Inferior parietal cortex (tissue), 1 donor: ENCODE results near the gene CCDC50.

ENCODE experiments used
- DNase-seq: peaks from one replicate; pipeline ENCODE4 v3.0.0-alpha.2; 2016; ENCODE audit errors: extremely low spot score

The CCDC50 gene

DNA sequence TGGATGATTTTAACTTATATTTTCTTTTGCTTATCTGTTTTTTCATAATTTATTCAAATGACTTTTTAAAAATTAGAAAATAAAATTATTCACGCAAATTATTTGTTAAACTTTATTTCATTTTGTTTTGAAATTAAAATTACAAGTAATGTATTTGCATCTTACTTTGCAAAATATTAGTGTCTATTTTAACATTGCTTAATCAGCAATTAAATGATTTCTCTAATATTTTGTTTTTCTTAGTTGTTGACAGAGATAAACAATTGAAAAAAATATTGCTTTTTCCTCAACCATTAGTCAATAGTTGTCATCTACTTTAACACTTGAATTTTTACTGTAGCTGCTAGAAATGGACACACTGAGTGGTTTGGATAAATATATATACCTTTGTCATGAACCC is 99.0 kb downstream of the CCDC50 start:
- no peak for DNase-seq

DNA sequence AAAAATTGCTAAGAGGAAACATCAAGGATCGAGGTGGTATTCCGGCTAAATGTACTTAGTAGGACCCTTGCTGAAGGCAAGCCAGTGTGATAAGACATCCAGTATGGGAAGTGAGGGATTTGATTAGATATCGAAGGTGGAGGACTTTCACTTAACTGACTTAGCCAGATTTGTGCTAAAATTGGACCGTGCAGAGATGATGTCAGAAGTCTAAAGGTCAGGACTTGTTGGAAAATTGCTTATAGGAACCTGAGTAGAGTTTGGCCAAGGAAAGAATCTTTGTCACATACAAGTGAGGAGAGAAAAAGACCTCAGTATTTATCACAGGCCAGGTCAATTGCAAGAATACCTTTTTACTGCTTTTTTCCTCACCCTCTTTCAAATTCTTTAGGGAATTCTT is 100.9 kb downstream of the CCDC50 start:
- DNase-seq = no peak

DNA sequence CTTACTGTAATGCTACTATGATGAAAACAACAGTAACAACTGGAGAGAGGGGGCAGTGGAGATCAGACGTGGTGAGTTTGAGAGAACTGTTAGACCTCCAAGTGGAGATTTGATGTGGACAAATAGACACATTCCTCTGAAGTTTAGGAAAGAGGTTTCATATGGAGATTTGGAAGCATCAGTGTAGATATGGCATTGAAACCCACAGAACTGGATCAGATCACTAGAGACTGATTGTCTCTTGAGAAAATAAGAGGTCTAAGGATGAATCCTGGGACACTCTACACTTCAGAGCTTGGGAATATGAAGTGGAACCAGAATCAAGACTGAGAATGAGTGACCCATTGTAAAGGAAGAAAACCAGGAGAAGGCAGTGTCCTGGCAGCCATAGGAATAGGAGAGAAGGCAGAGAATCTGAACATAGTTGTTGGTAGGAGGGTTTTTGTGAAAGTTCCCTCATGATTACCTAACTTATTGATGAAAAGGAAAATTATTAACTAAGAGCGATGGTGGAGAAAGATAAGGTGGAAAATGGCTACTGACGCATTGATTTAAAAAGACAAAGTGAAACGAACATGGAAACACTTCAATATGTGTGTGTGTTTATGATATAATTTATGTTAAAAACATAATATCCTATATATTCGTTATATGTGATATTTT is 102.1 kb downstream of the CCDC50 start:
- no peak for DNase-seq

DNA sequence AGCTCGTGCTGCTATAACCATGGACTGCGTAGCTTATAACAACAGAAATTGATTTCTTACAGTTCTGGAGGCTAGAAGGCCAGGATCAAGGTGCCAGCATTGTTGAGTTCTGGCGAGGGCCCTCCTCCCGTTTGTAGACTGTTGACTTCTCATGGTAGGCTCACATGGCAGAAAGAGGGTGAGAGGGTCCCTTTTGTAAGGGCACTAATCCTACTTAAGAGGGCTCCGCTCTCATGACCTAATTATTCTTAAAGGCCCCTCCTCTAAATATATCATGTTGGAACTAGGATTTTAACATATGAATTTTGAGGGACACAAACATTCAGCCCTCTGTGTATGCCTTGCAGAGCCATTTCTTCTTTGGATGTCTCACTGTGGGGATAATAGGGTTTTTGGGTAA is 103.0 kb downstream of the CCDC50 start:
- no peak for DNase-seq

DNA sequence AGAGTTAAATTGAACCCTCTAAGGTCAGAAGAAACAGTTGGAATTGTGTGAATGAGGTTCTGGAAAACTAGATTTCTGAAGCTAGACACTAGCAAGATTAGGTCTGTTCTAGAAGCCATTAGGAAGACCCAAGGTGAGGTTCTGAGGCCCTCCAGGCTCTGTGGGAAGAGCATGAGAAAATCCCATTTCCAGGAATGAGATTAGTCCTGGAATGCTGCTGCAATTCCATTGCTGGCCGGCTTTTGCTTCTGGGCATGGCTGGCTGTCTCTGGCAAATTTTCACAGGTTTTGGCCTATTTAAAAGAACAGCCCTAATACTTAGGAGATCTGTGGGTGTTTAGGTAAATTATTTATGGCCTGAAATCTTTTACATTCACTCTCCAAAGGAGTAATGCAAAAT is 104.8 kb downstream of the CCDC50 start:
- no peak for DNase-seq

DNA sequence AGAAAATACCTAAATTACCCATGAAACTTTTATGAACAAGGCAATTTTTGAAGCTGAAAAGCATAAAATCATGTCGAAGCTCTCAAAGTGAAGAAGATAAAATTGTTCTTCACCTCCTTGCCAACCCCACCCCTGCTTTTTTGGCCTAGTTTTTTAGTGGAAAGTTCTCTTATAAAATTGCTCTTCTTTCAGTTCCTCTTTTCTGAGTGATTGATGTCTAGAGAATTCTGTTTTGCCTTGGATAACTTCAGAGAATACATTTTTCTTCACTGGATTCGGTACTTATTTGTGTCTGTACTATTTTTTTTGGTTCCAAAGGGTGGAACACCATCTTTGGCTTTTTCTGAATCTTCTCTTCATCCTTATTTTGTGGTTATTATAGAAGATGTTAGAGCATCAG is 106.8 kb downstream of the CCDC50 start:
- DNase-seq = no peak

DNA sequence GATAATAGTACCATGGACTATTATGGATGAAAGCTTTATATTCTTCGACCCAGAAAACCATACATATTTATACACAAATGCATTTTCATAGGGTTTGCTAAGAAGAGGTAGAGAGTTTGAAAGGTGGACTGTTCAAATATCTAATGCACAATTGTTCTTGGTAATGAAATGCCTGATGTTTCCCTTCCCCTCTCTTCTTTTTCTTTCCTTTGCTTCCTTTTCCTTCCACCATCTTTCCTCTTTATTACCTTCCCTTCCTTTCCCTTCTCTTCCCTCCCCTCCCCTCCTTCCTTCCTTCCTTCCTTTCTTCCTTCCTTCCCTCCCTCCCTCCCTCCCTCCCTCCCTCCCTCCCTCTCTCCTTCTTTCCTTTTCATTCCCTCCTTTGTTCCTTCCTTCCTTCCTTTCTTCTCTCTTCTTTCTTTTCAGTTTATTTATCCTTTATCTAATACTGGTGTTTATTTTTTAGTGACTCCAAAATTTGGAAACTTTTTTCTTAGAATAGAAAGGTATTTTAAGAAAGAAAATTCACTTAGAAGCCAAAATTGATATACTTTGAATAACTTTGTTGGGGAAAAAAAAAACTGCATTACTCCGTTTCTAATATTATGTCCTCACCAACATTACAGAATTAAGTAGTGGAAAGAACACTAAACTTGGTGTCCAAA is 109.1 kb downstream of the CCDC50 start:
- DNase-seq = no peak

DNA sequence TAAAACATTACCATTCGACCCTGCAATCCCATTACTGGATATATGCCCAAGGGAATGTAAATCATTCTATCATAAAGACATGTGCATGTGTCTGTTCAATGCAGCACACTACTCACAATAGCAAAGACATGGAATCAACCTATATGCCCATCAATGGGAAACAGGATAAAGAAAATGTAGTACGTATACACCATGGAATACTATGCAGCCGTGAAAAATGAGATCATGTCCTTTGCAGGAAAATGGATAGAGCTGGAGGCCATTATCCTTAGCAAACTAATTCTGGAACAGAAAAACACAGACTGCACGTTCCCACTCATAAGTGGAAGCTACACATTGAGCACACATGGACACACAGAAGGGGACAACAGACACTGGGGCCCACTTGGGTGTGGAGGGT is 111.3 kb downstream of the CCDC50 start:
- no peak for DNase-seq

DNA sequence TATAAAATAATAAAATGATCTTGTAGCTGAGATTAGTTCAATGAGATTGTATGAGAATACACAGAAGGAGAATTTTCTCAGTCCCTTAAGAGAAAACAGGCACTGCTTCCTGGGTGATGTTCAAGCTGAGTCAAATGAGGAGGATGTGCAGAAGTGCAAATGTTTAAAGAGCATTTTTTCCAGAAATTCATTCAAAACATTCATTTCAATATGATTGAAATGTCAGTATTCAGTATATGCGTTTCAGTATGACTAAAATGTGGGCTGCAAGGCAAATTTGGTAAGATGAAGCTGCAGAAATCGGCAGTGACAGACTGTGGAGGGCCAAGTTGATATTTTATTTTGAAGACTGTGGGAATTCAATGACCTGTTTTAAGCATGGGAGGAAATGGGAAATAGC is 112.5 kb downstream of the CCDC50 start:
- peak; percentile 39 for DNase-seq

DNA sequence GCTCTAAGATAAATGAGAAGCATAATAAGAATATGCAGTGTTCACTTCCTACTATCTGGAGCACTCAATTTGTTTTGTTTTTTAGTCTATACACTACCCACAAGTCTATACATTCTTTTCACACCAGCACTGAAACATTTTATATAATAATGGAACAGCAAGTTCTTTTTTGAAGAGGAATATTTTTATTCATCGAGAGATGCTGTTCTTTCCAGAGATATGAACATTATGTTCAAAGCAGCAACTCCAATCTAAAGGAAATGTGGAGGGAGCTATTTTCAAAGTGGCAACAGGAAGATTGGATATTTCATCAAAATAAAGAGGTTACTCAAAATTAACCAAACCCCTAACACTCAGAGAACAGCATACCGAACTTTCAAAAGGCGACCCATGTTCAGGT is 115.4 kb downstream of the CCDC50 start:
- DNase-seq = peak; percentile 64
